Trophoblast cell (in vitro differentiated cells and primary cell): Measurements from ENCODE around the gene KANSL3.

Experiments used
- DNase-seq, 2 donors: peaks; one replicate each; pipeline ENCODE4 v3.0.0-alpha.2; 2016
- H2AFZ ChIP-seq: 2 replicates; pipeline ENCODE4 v1.6.1; 2013; ENCODE audit warnings: low read length, moderate library complexity, mild to moderate bottlenecking; ENCODE audit not compliant: insufficient read depth, poor library complexity
- H2AK5ac ChIP-seq: 2 replicates; pipeline ENCODE4 v1.6.1; 2013; ENCODE audit warnings: mild to moderate bottlenecking, low read length
- H2BK120ac ChIP-seq: 2 replicates; pipeline ENCODE4 v1.6.1; 2013; ENCODE audit warnings: low read length, mild to moderate bottlenecking, moderate library complexity; ENCODE audit not compliant: insufficient read depth, poor library complexity
- H2BK12ac ChIP-seq: 2 replicates; pipeline ENCODE4 v1.6.1; 2013; ENCODE audit warnings: mild to moderate bottlenecking, low read length, moderate library complexity
- H2BK5ac ChIP-seq: 2 replicates; pipeline ENCODE4 v1.6.1; 2013; ENCODE audit warnings: low read length, low read depth, moderate library complexity, mild to moderate bottlenecking; ENCODE audit not compliant: poor library complexity
- H3K14ac ChIP-seq: 2 replicates; pipeline ENCODE4 v1.6.1; 2013; ENCODE audit warnings: mild to moderate bottlenecking, low read length
- H3K18ac ChIP-seq: 2 replicates; pipeline ENCODE4 v1.6.1; 2013; ENCODE audit warnings: mild to moderate bottlenecking, low read length
- H3K23ac ChIP-seq: 2 replicates; pipeline ENCODE4 v1.6.1; 2013; ENCODE audit warnings: low read length
- H3K27ac ChIP-seq: 2 replicates; pipeline ENCODE4 v1.5.1; 2013; ENCODE audit warnings: low read depth, mild to moderate bottlenecking, inconsistent platforms, low read length, moderate library complexity
- H3K27me3 ChIP-seq: 2 replicates; pipeline ENCODE4 v1.6.1; 2013; ENCODE audit warnings: inconsistent platforms, mild to moderate bottlenecking, low read length, moderate library complexity; ENCODE audit not compliant: insufficient read depth
- H3K36me3 ChIP-seq, 2 experiments: 1 replicate in 1 of 2; 2 replicates in 1 of 2; pipeline ENCODE4 v1.6.1; 2013; ENCODE audit warnings: low read length in 2 of 2, mild to moderate bottlenecking in 2 of 2, moderate library complexity in 1 of 2; ENCODE audit not compliant: insufficient read depth in 2 of 2, control insufficient read depth in 1 of 2
- H3K4ac ChIP-seq: 2 replicates; pipeline ENCODE4 v1.6.1; 2013; ENCODE audit warnings: low read depth, mild to moderate bottlenecking, low read length, moderate library complexity
- H3K4me1 ChIP-seq, 2 experiments: 1 replicate in 1 of 2; 2 replicates in 1 of 2; pipeline ENCODE4 v1.6.1; 2013; ENCODE audit warnings: low read length in 2 of 2, mild to moderate bottlenecking in 2 of 2, moderate library complexity in 1 of 2; ENCODE audit not compliant: insufficient read depth in 2 of 2, control insufficient read depth in 1 of 2
- H3K4me2 ChIP-seq: 2 replicates; pipeline ENCODE4 v1.6.1; 2013; ENCODE audit warnings: inconsistent platforms, mild to moderate bottlenecking, low read length, moderate library complexity
- H3K4me3 ChIP-seq: 2 replicates; pipeline ENCODE4 v1.5.1; 2013; ENCODE audit warnings: mild to moderate bottlenecking, low read depth, low read length, inconsistent platforms
- H3K79me1 ChIP-seq: one replicate; pipeline ENCODE4 v1.6.1; 2013; ENCODE audit warnings: low read length
- H3K79me2 ChIP-seq: 2 replicates; pipeline ENCODE4 v1.6.1; 2013; ENCODE audit warnings: low read length, mild to moderate bottlenecking; ENCODE audit not compliant: control insufficient read depth, insufficient read depth, poor library complexity
- H3K9ac ChIP-seq: 2 replicates; pipeline ENCODE4 v1.6.1; 2013; ENCODE audit warnings: mild to moderate bottlenecking, low read length
- H3K9me3 ChIP-seq: 2 replicates; pipeline ENCODE4 v1.6.1; 2013; ENCODE audit warnings: low read depth, mild to moderate bottlenecking, control low read depth, inconsistent platforms, low read length; ENCODE audit not compliant: insufficient read depth
- H4K12ac ChIP-seq: 2 replicates; pipeline ENCODE4 v1.6.1; 2013; ENCODE audit warnings: low read depth, mild to moderate bottlenecking, low read length, moderate library complexity
- H4K8ac ChIP-seq: 2 replicates; pipeline ENCODE4 v1.6.1; 2013; ENCODE audit warnings: low read depth, mild to moderate bottlenecking, low read length, moderate library complexity
- H4K91ac ChIP-seq: one replicate; pipeline ENCODE4 v1.6.1; 2013; ENCODE audit warnings: low read depth, mild to moderate bottlenecking, low read length, moderate library complexity
- WGBS: extraction: QIAGEN DNeasy Blood & Tissue Kit; methylation state at CpG from one replicate; pipeline ENCODE4 v1.1.7; 2013; ENCODE audit warnings: missing lambda C conversion rate; ENCODE audit not compliant: insufficient read length, insufficient coverage; ENCODE audit errors: extremely low coverage; 5-methylcytosine and 5-hydroxymethylcytosine counted together

The KANSL3 gene

GRCh38 chr2:96601382-96602292 lies 36.5 kb downstream of the KANSL3 start:
- H3K36me3 ChIP-seq, result peaks cover 42 to 59% of the 10 kb centered on the region in 2 experiments
- no peak overlapping the region for H4K91ac ChIP-seq
- no peak overlapping the region for H3K27ac ChIP-seq
- no peak overlapping the region for H2BK12ac ChIP-seq
- H3K4me3 ChIP-seq, result no peak overlapping the region
- no peak overlapping the region for H3K23ac ChIP-seq
- no peak overlapping the region for H3K4me2 ChIP-seq
- no peak overlapping the region for H2AK5ac ChIP-seq
- no peaks in the 10 kb centered on the region for H3K27me3 ChIP-seq
- no peak overlapping the region for H3K9ac ChIP-seq
- H3K9me3 ChIP-seq, result peaks cover 2% of the 10 kb centered on the region
- H3K18ac ChIP-seq, result no peak overlapping the region
- no peak overlapping the region for H2BK120ac ChIP-seq
- no peak overlapping the region for H4K12ac ChIP-seq
- H3K79me2 ChIP-seq, result no peaks in the 10 kb centered on the region
- no peak overlapping the region for H3K4ac ChIP-seq
- H4K8ac ChIP-seq, result no peak overlapping the region
- H3K79me1 ChIP-seq, result no peaks in the 10 kb centered on the region
- no peak overlapping the region for H2BK5ac ChIP-seq
- no peak for DNase-seq
- WGBS, result no CpG with 5 or more reads among the region's 8 CpGs
- H3K14ac ChIP-seq, result no peak overlapping the region
- H3K4me1 ChIP-seq, result peaks cover 0 to 6% of the 10 kb centered on the region in 2 experiments
- no peak overlapping the region for H2AFZ ChIP-seq

- Histone ChIP-seq H3K27ac (no peak overlapping the region), H4K91ac (no peak overlapping the region), H2AFZ (no peak overlapping the region), H4K12ac (no peak overlapping the region), H3K9me3 (peaks cover 2% of the 10 kb centered on the region), H2BK12ac (no peak overlapping the region), H2BK120ac (no peak overlapping the region), H3K23ac (no peak overlapping the region), H3K4me2 (no peak overlapping the region), H4K8ac (no peak overlapping the region), H3K27me3 (no peaks in the 10 kb centered on the region), H3K36me3 (peaks cover 41 to 55% of the 10 kb centered on the region in 2 experiments), H3K79me2 (no peaks in the 10 kb centered on the region), H3K4me1 (peaks cover 0 to 6% of the 10 kb centered on the region in 2 experiments), H2AK5ac (no peak overlapping the region), H3K4me3 (no peak overlapping the region), H3K79me1 (no peaks in the 10 kb centered on the region), H3K4ac (no peak overlapping the region), H3K9ac (no peak overlapping the region), H2BK5ac (no peak overlapping the region), H3K18ac (no peak overlapping the region), H3K14ac (no peak overlapping the region)
- no peak for DNase-seq
- WGBS, result no CpG with 5 or more reads among the region's 2 CpGs
These were observed 38.2 kb downstream of the KANSL3 start for GRCh38 chr2:96599941-96600340.

DNA sequence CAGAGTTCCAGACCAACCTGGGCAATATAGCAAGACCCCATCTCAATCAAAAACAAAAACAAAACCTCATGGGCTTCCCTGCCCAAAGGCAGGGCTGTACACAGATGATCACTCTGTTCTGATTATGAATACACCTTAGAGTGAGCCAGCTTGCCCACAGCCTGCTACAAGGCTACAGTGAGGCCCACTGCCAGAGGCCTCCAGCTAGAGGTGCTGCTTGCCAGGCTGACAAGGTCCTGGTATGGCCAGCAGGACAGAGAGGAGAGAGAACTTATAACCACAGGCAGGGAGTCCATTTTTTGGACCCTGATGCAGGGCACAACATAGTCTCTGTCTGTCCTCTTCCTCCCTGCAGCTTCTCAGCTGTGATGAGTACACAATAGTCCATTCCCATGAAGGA lies 41.5 kb downstream of the KANSL3 start:
- Histone ChIP-seq H3K4me2 (no peak overlapping the region), H3K4ac (no peak overlapping the region), H3K9me3 (no peaks in the 10 kb centered on the region), H2BK120ac (no peak overlapping the region), H3K27ac (no peak overlapping the region), H3K4me1 (no peaks in the 10 kb centered on the region), H4K8ac (no peak overlapping the region), H3K23ac (no peak overlapping the region), H3K79me1 (no peaks in the 10 kb centered on the region), H2AK5ac (no peak overlapping the region), H3K9ac (peak overlapping the region; percentile 31), H3K4me3 (no peak overlapping the region), H3K36me3 (peaks cover 34 to 56% of the 10 kb centered on the region in 2 experiments), H4K91ac (no peak overlapping the region), H3K79me2 (no peaks in the 10 kb centered on the region), H2BK12ac (no peak overlapping the region), H4K12ac (no peak overlapping the region), H2AFZ (no peak overlapping the region), H3K27me3 (no peaks in the 10 kb centered on the region), H3K14ac (no peak overlapping the region), H3K18ac (no peak overlapping the region), H2BK5ac (no peak overlapping the region)
- no peak for DNase-seq

DNA sequence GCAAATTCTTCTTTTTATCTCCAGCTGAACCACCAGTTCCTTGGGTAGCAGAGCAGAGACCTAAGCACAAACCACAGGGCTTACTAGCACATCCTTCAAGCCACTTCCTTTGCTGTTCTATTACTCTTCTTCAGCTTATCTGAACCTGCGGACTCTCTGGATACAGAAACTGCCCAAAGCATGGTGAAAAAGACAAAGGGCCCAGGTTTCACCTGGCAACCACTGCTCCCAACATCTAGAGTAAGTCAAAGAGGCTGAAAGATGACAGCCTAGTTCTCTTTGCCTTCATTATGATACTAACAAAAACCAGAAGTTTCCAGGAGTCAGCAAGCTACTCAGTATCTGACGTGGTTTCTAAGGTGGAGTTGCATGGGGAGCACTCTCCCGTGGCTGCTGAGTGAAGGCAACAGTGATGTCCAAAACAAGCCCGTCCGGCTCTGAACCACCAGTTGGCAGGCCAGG lies 43.4 kb downstream of the KANSL3 start:
- Histone ChIP-seq H2BK120ac (no peak overlapping the region), H3K36me3 (peaks cover 26 to 45% of the 10 kb centered on the region in 2 experiments), H3K27me3 (no peaks in the 10 kb centered on the region), H3K9ac (no peak overlapping the region), H3K4me1 (no peaks in the 10 kb centered on the region), H2AK5ac (no peak overlapping the region), H4K8ac (no peak overlapping the region), H4K91ac (no peak overlapping the region), H4K12ac (no peak overlapping the region), H3K14ac (no peak overlapping the region), H3K27ac (no peak overlapping the region), H3K18ac (no peak overlapping the region), H3K23ac (no peak overlapping the region), H3K79me2 (no peaks in the 10 kb centered on the region), H3K9me3 (no peaks in the 10 kb centered on the region), H3K79me1 (no peaks in the 10 kb centered on the region), H2BK12ac (no peak overlapping the region), H2AFZ (no peak overlapping the region), H2BK5ac (no peak overlapping the region), H3K4me2 (no peak overlapping the region), H3K4me3 (no peak overlapping the region), H3K4ac (no peak overlapping the region)
- DNase-seq, result no peak
- WGBS, result no CpG with 5 or more reads among the region's 5 CpGs
